Measurements from ENCODE around the gene NEBL. TPM values are rescaled to one million over a fixed set of nuclear protein-coding genes. Genes with fewer than 3 reads are reported as not detected.
"Not testable (repeated sequence)": the region's sequence is repeated elsewhere in the genome, so short reads cannot be mapped to it uniquely, and the experiment has no call there.

The NEBL gene
- 0.11 and 0.13 TPM in 2 replicates for total RNA-seq (2014; rRNA removed)
- polyA plus RNA-seq (2012), result 0.05 TPM

- DNase-seq (ENCODE audit: low read depth), result no peak
Observed at GRCh38 chr10:20897146-20897825, at the start of gene NEBL. NEBL (minus strand) TSS chr10:20897311; CDS start chr10:20897205, 106 bp downstream.

- DNase-seq (ENCODE audit: low read depth), result no peak
Observed at GRCh38 chr10:20945546-20946332, 48.6 kb upstream of the NEBL start.

GRCh38 chr10:20944789-20945502 lies 47.8 kb upstream of the NEBL start:
- DNase-seq (ENCODE audit: low read depth), result no peak

- DNase-seq (ENCODE audit: low read depth), result not testable (repeated sequence)
Observed at GRCh38 chr10:20939414-20939813, 42.3 kb upstream of the NEBL start.

- DNase-seq (ENCODE audit: low read depth), result no peak
Observed at GRCh38 chr10:20936396-20936795, 39.3 kb upstream of the NEBL start.

GRCh38 chr10:20935931-20936330 lies 38.8 kb upstream of the NEBL start:
- no peak for DNase-seq (ENCODE audit: low read depth)

- no peak for DNase-seq (ENCODE audit: low read depth)
Observed at GRCh38 chr10:20935301-20935700, 38.2 kb upstream of the NEBL start.

GRCh38 chr10:20933705-20934104 lies 36.6 kb upstream of the NEBL start:
- no peak for DNase-seq (ENCODE audit: low read depth)

- no peak for DNase-seq (ENCODE audit: low read depth)
Observed at GRCh38 chr10:20932606-20933126, 35.6 kb upstream of the NEBL start.

GRCh38 chr10:20931156-20931795 lies 34.2 kb upstream of the NEBL start:
- no peak for DNase-seq (ENCODE audit: low read depth)

GRCh38 chr10:20927456-20927855 lies 30.3 kb upstream of the NEBL start:
- no peak for DNase-seq (ENCODE audit: low read depth)

- DNase-seq (ENCODE audit: low read depth), result no peak
Observed at GRCh38 chr10:20922451-20922850, 25.3 kb upstream of the NEBL start.

GRCh38 chr10:20922033-20922432 lies 24.9 kb upstream of the NEBL start:
- no peak for DNase-seq (ENCODE audit: low read depth)

- no peak for DNase-seq (ENCODE audit: low read depth)
Observed at GRCh38 chr10:20920061-20920460, 22.9 kb upstream of the NEBL start.

- DNase-seq (ENCODE audit: low read depth), result no peak
Observed at GRCh38 chr10:20919481-20919880, 22.4 kb upstream of the NEBL start.

- no peak for DNase-seq (ENCODE audit: low read depth)
Observed at GRCh38 chr10:20916976-20917375, 19.9 kb upstream of the NEBL start.

- no peak for DNase-seq (ENCODE audit: low read depth)
Observed at GRCh38 chr10:20912969-20913368, 15.9 kb upstream of the NEBL start.

GRCh38 chr10:20911626-20912025 lies 14.5 kb upstream of the NEBL start:
- DNase-seq (ENCODE audit: low read depth), result no peak

- DNase-seq (ENCODE audit: low read depth), result no peak
Observed at GRCh38 chr10:20909801-20910200, 12.7 kb upstream of the NEBL start.

GRCh38 chr10:20908391-20908790 lies 11.3 kb upstream of the NEBL start:
- no peak for DNase-seq (ENCODE audit: low read depth)

GRCh38 chr10:20903635-20904390 lies 6.7 kb upstream of the NEBL start:
- no peak for DNase-seq (ENCODE audit: low read depth)

All from LHCN-M2 (cell line).